GM21786 (cell line): ENCODE data around the gene VPS36.
"Not testable (repeated sequence)": the region's sequence is repeated elsewhere in the genome, so short reads cannot be mapped to it uniquely, and the experiment has no call there.

Source experiments
- ATAC-seq: cut with Tn5 transposase; IDR thresholded peaks from one replicate; pipeline ENCODE4 v1.9.1; 2021; ENCODE audit not compliant: unreplicated experiment

Gene VPS36

GRCh38 chr13:52447354-52447753 is 3.1 kb downstream of the VPS36 start:
- no peak for ATAC-seq

DNA sequence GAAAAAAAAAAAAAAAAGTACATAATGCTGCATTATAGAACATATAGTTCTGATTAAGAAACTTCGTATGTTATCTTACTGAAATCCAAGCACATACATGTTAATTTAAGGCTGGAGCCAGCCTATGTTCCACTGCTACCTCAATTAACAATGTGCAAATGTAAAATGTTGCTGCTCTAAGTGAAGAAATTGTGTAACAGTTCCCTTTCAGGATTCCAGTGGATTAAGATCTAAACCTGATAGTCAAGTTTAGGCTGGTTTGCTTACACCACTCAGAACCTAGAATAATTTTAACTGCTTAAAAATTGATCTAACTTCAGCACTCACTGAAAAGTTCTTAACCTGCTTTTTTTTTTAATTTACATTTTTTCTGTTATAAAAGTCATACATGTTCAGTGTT is 4.2 kb downstream of the VPS36 start:
- ATAC-seq: no peak

DNA sequence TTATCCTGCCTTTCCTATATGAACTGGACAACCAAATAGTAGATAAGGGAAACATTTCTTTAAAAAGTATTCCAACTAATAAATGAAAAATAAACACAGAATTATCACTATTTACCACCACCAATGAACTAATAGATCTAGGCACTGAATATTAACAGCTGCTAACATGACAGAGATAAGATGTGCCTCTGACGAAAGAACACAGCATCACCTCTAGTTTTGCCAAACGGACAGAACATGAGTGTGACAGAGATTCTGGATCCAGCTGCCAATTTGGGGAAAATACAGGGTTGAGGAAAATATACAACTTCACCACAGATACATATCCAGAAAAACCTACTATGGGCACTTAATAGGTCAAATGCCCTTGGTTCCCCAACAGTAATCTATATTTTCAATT is 18.0 kb downstream of the VPS36 start:
- no peak for ATAC-seq

- ATAC-seq: no peak
Observed at GRCh38 chr13:52428295-52428694, 22.1 kb downstream of the VPS36 start.

DNA sequence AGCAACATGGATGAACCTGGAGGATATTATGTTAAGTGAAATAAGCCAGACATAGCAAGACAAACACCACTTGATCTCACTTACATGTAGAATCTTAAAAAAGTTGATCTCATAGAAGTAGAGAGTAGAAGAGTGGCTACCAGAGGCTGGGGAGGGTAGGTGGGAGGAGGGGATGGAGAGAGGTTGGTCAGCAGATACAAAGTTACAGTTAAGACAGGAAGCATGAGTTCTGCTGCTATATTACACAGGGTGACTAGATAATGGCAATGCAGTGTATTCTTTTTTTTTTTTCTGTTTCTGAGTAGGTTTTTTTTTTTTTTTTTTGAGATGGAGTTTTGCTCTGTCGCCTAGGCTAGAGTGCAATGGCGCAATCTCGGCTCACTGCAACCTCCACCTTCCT is 29.2 kb downstream of the VPS36 start:
- no peak for ATAC-seq

- no peak for ATAC-seq
Observed at GRCh38 chr13:52419080-52419479, 31.4 kb downstream of the VPS36 start.

- no peak for ATAC-seq
Observed at GRCh38 chr13:52414963-52415362, 35.5 kb downstream of the VPS36 start.

DNA sequence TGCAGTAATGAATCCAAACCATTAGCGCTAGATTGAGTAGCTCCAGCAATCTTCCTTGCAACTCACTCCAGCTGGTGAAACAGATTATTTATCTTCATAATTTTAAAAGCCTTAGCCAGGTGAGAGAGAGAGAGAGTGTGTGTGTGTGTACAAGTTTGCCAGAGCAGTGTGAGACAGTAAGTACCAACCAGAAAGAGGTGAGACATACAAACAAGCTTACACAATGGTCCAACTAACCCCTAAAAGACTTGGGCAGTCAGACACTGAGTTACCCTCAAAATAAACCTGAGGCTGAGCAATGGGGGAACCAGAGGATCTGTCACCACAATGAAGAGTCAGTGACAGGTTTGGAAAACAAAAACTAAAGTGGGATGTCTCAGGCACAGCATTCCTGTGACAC is 36.4 kb downstream of the VPS36 start:
- ATAC-seq: no peak

- no peak for ATAC-seq
Observed at GRCh38 chr13:52412128-52412527, 38.3 kb downstream of the VPS36 start.

DNA sequence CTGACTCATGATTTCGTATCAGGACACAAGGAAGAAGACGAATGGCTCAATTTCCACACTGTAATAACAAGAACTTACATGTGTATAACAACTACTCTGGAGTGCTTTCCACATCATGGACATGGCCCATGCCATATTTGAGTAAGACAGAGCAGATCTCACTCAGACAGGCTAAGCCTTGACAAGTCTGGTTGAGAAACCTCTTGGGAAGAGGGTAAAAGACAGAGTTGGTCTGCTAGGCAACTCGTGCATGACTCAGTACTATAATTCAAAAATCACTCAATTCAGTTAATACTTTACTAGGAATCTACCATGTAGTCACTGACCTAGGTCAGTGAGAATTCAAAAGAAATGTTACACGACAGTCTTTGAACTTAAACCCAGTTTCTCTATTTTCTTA is 38.8 kb downstream of the VPS36 start:
- ATAC-seq: peak; percentile 95

GRCh38 chr13:52408071-52408658 is 42.3 kb downstream of the VPS36 start:
- not testable (repeated sequence) for ATAC-seq

- not testable (repeated sequence) for ATAC-seq
Observed at GRCh38 chr13:52407436-52407835, 43.0 kb downstream of the VPS36 start.

GRCh38 chr13:52406629-52407028 is 43.8 kb downstream of the VPS36 start:
- no peak for ATAC-seq

DNA sequence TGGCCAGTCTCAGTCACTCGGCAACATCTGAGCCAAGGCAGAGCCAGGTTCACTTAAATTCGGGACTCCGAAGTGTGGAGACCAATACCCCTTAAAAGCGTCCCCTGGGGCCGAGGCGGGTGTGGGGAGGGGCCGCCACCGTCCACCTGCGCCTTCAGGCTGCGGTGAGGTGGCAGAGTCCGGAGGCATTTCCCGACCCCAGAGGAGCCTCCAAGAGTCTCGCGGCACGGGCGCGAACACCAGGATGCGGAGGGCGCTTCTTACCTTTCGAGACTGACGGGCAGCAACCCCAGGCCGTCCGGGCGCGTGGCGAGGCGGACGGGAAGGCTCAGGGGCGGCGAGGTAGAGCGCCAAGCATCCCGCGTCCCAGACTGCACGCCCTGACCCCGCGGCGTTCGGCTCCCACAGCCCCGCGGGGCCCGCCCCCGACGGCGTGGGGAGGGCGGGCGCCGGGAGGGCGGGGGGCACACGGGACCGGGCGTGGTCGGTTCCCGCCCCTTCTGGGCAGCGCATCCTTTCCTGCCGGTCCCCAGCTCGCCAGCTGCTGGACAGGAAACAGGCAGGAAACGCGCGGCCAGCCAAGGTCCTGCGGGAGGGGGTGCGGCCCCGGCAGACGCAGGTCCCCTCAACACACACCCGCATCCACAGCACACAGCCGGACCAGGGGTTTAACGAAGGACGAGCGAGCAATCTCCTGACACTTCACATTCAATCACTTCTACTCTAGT is 44.5 kb downstream of the VPS36 start, which contains the start of gene THSD1:
Gene THSD1 (minus strand): TSS at position 406 of the 728 bp plus-strand sequence. CDS start 3,572 bp downstream, outside the sequence.
- ATAC-seq: no peak

DNA sequence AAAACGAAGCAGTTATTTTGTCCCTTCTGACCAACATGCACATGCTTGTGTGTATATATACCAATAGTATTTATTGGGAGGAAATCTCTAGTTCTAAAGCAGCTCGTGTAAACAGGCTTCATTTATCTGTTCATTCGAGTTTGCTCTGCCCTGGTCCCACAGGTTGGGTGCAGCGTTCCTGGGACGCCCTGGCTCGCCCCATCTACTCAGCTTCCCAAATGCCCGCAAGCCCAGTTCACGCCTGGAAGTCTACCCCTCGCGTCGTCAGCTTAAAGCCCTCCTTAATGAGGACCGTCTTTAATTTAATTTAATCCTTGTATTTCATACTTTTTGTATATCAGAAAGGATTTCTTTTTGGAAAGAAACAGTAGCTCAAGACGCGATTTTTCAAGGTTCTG is 45.1 kb downstream of the VPS36 start:
- no peak for ATAC-seq

DNA sequence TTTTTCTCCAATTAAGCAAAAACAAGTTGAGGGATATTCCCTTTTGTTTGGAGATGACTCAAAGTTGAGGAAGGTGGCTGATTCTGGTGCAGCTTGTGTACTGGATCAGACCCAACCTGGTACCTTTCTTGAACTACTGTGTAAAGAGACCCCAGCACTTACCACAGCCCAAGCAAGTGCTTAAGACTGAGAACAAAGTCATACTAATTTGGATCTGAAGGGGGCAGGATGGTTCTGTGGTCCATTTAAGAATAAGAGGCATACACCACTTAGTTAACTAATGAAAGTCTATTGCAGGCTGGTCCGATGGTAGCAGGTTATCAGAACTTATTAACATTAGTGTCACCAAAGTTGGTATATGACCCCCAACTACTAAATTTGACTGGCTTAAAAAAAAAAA is 50.7 kb downstream of the VPS36 start:
- no peak for ATAC-seq

DNA sequence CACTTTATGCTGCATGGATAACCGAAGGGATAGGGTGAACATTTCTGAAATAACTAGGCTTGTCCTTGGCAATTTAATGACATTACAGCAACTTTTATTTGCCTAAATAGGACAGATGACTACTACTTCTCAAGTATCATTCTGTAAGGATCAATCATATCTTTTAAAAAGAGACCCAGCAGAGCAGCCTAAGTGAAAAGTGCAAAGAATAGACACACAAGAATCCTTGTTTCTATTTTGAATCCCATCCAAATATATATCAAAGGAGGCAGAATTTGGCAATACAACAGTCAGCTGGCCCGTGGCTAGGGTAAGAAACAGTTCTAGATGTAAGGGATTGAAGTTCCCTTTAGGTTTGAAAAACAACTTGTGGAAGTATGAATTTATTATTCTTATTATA is 51.4 kb downstream of the VPS36 start:
- no peak for ATAC-seq

DNA sequence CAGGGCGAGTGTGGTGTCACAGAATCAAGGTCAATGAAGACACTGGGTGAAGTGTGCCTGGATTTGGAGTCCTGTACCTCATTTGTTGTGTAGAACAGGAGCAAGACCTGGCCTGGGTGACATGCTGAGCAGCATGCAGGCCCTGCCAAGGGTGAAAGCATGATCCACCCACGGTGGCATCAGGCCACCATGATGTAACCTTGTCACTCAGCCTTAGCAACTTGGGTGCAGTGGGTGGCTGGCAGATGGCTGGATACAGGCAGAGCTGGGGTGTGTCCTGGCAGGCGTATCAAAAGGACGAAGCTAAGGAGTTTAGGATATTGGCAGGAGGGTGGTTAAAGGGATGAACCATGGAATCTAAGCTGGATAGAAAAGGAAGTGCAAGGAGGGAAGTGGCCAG is 54.7 kb downstream of the VPS36 start:
- no peak for ATAC-seq

DNA sequence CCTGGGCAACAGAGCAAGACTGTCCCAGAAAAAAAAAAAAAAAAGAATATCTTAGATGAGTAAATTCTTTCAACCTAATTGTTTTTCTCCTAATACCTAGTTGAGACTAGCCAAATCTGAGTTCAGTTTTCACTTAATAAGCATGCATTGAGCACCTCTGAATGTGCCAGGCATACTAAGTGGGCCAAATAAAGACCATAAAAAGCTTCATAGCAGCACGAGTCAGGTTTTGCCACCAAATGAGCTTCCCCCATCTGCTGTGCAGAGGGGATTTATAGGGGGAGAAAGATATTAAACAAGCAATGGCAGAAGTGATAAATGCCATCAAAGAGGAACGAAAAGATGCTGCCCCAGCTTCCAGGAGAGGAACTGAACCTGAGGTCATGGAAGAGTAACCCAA is 55.8 kb downstream of the VPS36 start:
- no peak for ATAC-seq

GRCh38 chr13:52393572-52394357 is 56.7 kb downstream of the VPS36 start:
- no peak for ATAC-seq

- no peak for ATAC-seq
Observed at GRCh38 chr13:52387721-52388120, 62.7 kb downstream of the VPS36 start.

- ATAC-seq: no peak
Observed at GRCh38 chr13:52385870-52386269, 64.6 kb downstream of the VPS36 start.
